ENCODE data around the gene ADGRG1. TPM values are rescaled to one million over a fixed set of nuclear protein-coding genes. Genes with fewer than 3 reads are reported as not detected.

Gene ADGRG1
- total and polyA plus RNA-seq, 8 donors: 17.3 to 78.4 (median 19.3) TPM

DNA sequence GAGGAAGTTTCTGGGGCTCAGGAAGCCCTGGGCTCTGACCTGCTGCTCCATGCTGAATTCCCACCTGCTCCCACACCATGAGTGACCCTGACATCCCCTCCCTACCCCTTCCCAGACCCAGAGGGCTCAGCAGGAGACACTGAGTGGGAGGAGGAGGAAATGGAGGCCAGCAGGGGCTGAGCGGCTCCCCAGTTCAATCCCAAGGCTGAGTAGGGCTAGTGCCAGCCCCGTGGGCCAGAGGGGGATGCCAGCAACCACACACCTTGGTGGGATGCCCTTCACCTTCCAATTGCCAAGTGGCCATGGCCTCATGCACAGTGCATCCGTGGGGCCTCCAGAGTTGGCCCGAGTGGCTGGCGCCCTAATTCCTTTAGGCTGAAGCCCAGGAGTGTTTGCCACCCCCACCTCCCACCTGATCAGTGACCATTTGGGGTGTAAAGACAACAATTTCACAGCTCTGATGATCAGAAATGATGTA, 38.7 kb downstream of the ADGRG1 start:
- DNase-seq: no peak
- H3K27me3 ChIP-seq: peaks cover 0 to 6% of the 10 kb centered on the region in 2 donors
- H3K9me3 ChIP-seq: no peaks in the 10 kb centered on the region
- TF ChIP-seq, protein P1, sequence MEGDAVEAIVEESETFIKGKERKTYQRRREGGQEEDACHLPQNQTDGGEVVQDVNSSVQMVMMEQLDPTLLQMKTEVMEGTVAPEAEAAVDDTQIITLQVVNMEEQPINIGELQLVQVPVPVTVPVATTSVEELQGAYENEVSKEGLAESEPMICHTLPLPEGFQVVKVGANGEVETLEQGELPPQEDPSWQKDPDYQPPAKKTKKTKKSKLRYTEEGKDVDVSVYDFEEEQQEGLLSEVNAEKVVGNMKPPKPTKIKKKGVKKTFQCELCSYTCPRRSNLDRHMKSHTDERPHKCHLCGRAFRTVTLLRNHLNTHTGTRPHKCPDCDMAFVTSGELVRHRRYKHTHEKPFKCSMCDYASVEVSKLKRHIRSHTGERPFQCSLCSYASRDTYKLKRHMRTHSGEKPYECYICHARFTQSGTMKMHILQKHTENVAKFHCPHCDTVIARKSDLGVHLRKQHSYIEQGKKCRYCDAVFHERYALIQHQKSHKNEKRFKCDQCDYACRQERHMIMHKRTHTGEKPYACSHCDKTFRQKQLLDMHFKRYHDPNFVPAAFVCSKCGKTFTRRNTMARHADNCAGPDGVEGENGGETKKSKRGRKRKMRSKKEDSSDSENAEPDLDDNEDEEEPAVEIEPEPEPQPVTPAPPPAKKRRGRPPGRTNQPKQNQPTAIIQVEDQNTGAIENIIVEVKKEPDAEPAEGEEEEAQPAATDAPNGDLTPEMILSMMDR (IDR thresholded peaks at IDR 0.05): no peak
- ATAC-seq: peak; percentile 16
- intact Hi-C loops (cut with DNase I): no loop called here
- no peak overlapping the region for H3K4me3 ChIP-seq
- H3K36me3 ChIP-seq: peaks cover 0 to 19% of the 10 kb centered on the region in 2 donors
- peak overlapping the region in 1 of 2 donors; percentile 86 for H3K27ac ChIP-seq
- H3K4me1 ChIP-seq: peaks cover 0 to 32% of the 10 kb centered on the region in 2 donors

DNA sequence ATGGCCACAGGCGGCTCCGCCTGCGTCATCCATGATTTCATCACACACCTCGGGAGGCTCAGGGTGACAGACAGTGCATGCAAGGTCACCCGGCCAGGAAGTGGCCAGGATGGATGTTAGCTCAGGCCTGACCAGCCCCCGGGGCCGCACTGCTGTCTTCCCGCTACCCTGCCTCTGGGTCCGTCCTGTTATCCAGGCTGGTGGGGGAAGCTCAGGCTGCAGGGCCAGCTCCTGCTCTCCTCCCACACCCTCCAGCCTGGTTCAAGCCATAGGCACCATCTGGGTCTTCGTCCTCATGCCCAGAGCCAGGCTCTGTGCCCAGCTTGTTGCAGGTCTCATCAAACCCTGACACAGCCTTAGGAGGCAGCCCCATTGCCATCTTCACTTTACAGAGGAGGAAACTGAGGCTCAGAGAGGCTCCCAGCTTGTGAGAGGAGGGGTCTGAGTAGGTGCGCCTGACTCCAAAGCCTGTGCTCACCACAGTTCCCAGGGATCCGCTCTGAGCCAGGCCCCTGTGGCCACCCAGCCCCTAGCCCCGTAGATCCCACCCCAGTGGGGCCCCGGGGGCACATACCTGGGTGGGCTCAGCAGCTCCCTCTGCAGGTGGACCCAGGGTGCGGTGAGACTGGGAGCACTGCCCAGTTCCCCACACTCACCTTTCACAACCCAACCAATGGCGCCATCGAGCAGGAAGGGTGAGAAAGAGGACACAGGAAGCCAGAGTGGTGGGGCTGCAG, 39.3 kb downstream of the ADGRG1 start:
- Histone ChIP-seq H3K4me1 (peaks cover 0 to 32% of the 10 kb centered on the region in 2 donors), H3K36me3 (peaks cover 0 to 13% of the 10 kb centered on the region in 2 donors), H3K27ac (peak overlapping the region in 1 of 2 donors; percentile 86), H3K4me3 (peak overlapping the region in 1 of 2 donors; percentile 39), H3K9me3 (no peaks in the 10 kb centered on the region), H3K27me3 (peaks cover 0 to 6% of the 10 kb centered on the region in 2 donors)
- TF ChIP-seq, protein P1 (IDR thresholded peaks at IDR 0.05): peak in 1 of 2 donors; percentile 45
- ATAC-seq (peak; percentile 74), DNase-seq (peak in 2 of 4 donors; percentile 80 to 93)
- intact Hi-C loops (cut with DNase I): no loop called here

DNA sequence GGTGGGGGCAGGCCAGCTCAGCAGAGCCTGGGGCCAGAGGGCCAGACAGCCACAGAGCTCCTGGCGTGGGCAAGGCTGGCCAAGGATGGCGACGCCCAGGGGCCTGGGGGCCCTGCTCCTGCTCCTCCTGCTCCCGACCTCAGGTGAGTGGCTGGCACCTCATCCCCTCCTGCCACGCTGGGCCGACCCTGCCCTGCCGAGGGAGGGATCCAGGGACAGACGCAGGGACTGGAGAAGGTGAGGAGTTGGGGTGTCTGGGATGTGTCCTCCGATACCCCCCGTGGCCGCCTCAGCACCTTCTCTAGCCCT, 39.8 kb downstream of the ADGRG1 start, which contains the start of gene ADGRG3:
Gene ADGRG3 (plus strand): TSS at position 44 of the 309 bp plus-strand sequence. CDS start 42 bp downstream, at position 86.
- Histone ChIP-seq H3K27ac (peak within 1 kb of the TSS in 1 of 2 donors; percentile 86), H3K36me3 (peaks cover 0 to 9% of the 10 kb centered on the region in 2 donors), H3K4me3 (peak within 1 kb of the TSS in 1 of 2 donors; percentile 39), H3K9me3 (no peaks in the 10 kb centered on the region), H3K4me1 (peaks cover 0 to 32% of the 10 kb centered on the region in 2 donors), H3K27me3 (peaks cover 0 to 6% of the 10 kb centered on the region in 2 donors)
- ATAC-seq (no peak), DNase-seq (peak in 1 of 4 donors; percentile 91)
- intact Hi-C loops (cut with DNase I): no loop called here
- TF ChIP-seq, protein P1 (IDR thresholded peaks at IDR 0.05): no peak

DNA sequence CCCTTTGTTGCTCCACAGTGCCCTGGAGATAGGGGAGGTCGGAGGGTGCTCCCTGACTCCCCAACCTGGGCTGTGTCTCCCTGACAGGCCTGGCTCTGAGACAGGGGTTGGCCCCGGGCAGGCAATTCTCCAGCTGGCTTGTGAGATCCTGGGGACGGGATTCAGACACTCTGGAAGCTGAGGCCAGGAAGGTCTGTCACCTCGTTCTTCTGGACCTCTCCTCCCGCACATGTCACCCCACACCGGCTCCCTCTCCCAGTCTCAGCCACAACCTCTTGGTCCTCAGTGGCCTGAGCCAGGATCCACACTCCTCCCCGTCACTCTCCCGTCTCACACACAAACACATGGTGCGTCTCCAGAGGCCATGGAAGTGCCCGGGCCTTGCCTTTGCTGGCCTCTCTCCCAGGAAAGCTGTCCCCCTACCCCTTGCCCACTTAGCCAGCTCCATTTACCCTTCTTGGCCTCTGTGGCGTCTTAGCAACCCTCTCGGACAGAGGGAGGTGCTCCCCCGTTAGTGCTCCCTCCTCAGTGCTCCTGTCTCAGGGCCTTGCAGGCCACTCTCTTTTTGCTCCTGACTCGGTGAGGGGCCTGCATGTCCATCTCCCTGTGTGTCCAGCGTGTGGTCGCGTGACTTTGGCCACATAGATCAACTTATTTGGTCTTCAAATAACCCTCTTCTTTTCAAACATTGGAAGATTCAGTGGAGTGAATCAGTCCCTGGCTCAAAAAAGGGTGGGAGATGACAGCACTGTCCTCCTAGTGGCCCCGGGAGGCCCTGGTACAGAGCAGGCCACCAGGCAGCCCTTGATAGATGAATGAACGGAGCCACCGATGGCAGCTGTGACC, 40.4 kb downstream of the ADGRG1 start:
- H3K4me3 ChIP-seq: peak overlapping the region in 1 of 2 donors; percentile 39
- H3K36me3 ChIP-seq: peaks cover 0 to 2% of the 10 kb centered on the region in 2 donors
- DNase-seq (peak in 1 of 4 donors; percentile 62), ATAC-seq (no peak)
- H3K27ac ChIP-seq: peak overlapping the region in 1 of 2 donors; percentile 86
- peaks cover 0 to 6% of the 10 kb centered on the region in 2 donors for H3K27me3 ChIP-seq
- peaks cover 0 to 32% of the 10 kb centered on the region in 2 donors for H3K4me1 ChIP-seq
- no peaks in the 10 kb centered on the region for H3K9me3 ChIP-seq
- intact Hi-C loops (cut with DNase I): no loop called here
- TF ChIP-seq, protein P1 (IDR thresholded peaks at IDR 0.05): no peak

Data from left lung (tissue), 10 donors.